HUES48 (cell line): ENCODE data around the gene LIPN.

Source experiments
- H3K27ac ChIP-seq: one replicate; pipeline ENCODE4 v1.7.0; 2013; ENCODE audit warnings: low read depth, low read length, inconsistent platforms
- H3K27me3 ChIP-seq: 2 replicates; pipeline ENCODE4 v1.6.1; 2013; ENCODE audit warnings: mild to moderate bottlenecking, low read length; ENCODE audit not compliant: control insufficient read depth, insufficient read depth
- H3K36me3 ChIP-seq: 2 replicates; pipeline ENCODE4 v1.6.1; 2013; ENCODE audit warnings: low read length; ENCODE audit not compliant: control insufficient read depth, insufficient read depth
- H3K4me1 ChIP-seq: 2 replicates; pipeline ENCODE4 v1.6.1; 2013; ENCODE audit warnings: mild to moderate bottlenecking, low read length; ENCODE audit not compliant: control insufficient read depth, insufficient read depth
- H3K4me3 ChIP-seq: 2 replicates; pipeline ENCODE4 v1.5.1; 2013; ENCODE audit warnings: mild to moderate bottlenecking, low read depth, low read length
- H3K9ac ChIP-seq: 2 replicates; pipeline ENCODE4 v1.6.1; 2013; ENCODE audit warnings: mild to moderate bottlenecking, low read depth, low read length, moderate library complexity
- H3K9me3 ChIP-seq: 2 replicates; pipeline ENCODE4 v1.6.1; 2013; ENCODE audit warnings: low read length; ENCODE audit not compliant: control insufficient read depth, insufficient read depth

Gene LIPN

GRCh38 chr10:88803641-88804040 is 43.8 kb downstream of the LIPN start:
- Histone ChIP-seq H3K9me3 (no peaks in the 10 kb centered on the region), H3K36me3 (no peaks in the 10 kb centered on the region), H3K27me3 (no peaks in the 10 kb centered on the region), H3K9ac (no peak overlapping the region), H3K4me1 (peaks cover 11% of the 10 kb centered on the region), H3K4me3 (no peak overlapping the region), H3K27ac (peak overlapping the region; percentile 62)

GRCh38 chr10:88804083-88804812 is 44.4 kb downstream of the LIPN start:
- Histone ChIP-seq H3K27me3 (no peaks in the 10 kb centered on the region), H3K9ac (no peak overlapping the region), H3K27ac (peak overlapping the region; percentile 62), H3K4me3 (no peak overlapping the region), H3K9me3 (no peaks in the 10 kb centered on the region), H3K4me1 (peaks cover 11% of the 10 kb centered on the region), H3K36me3 (no peaks in the 10 kb centered on the region)

- no peaks in the 10 kb centered on the region for H3K27me3 ChIP-seq
- no peak overlapping the region for H3K4me3 ChIP-seq
- no peak overlapping the region for H3K9ac ChIP-seq
- H3K36me3 ChIP-seq, result no peaks in the 10 kb centered on the region
- H3K4me1 ChIP-seq, result peaks cover 11% of the 10 kb centered on the region
- H3K27ac ChIP-seq, result no peak overlapping the region
- no peaks in the 10 kb centered on the region for H3K9me3 ChIP-seq
Measured at GRCh38 chr10:88805361-88805760, 45.5 kb downstream of the LIPN start.

GRCh38 chr10:88805924-88806323 is 46.1 kb downstream of the LIPN start:
- no peaks in the 10 kb centered on the region for H3K27me3 ChIP-seq
- no peak overlapping the region for H3K27ac ChIP-seq
- no peaks in the 10 kb centered on the region for H3K9me3 ChIP-seq

GRCh38 chr10:88809621-88810020 is 49.8 kb downstream of the LIPN start:
- Histone ChIP-seq H3K9ac (no peak overlapping the region), H3K27me3 (no peaks in the 10 kb centered on the region), H3K9me3 (no peaks in the 10 kb centered on the region), H3K4me3 (no peak overlapping the region), H3K4me1 (no peaks in the 10 kb centered on the region), H3K27ac (no peak overlapping the region), H3K36me3 (no peaks in the 10 kb centered on the region)

More at GRCh38 chr10:88805924-88806323, 46.1 kb downstream of the LIPN start:
- no peak overlapping the region for H3K4me3 ChIP-seq
- peaks cover 11% of the 10 kb centered on the region for H3K4me1 ChIP-seq
- no peaks in the 10 kb centered on the region for H3K36me3 ChIP-seq
- H3K9ac ChIP-seq, result no peak overlapping the region

GRCh38 chr10:88810196-88810961 is 50.6 kb downstream of the LIPN start:
- Histone ChIP-seq H3K4me1 (no peaks in the 10 kb centered on the region), H3K36me3 (no peaks in the 10 kb centered on the region), H3K27ac (no peak overlapping the region), H3K27me3 (no peaks in the 10 kb centered on the region), H3K9me3 (no peaks in the 10 kb centered on the region), H3K9ac (no peak overlapping the region), H3K4me3 (no peak overlapping the region)

- Histone ChIP-seq H3K36me3 (no peaks in the 10 kb centered on the region), H3K27me3 (no peaks in the 10 kb centered on the region), H3K9ac (no peak overlapping the region), H3K4me1 (no peaks in the 10 kb centered on the region), H3K27ac (no peak overlapping the region), H3K9me3 (no peaks in the 10 kb centered on the region), H3K4me3 (no peak overlapping the region)
Measured at GRCh38 chr10:88813200-88813599, 53.4 kb downstream of the LIPN start.

- Histone ChIP-seq H3K36me3 (no peaks in the 10 kb centered on the region), H3K27me3 (no peaks in the 10 kb centered on the region), H3K4me3 (no peak overlapping the region), H3K4me1 (no peaks in the 10 kb centered on the region), H3K27ac (no peak overlapping the region), H3K9me3 (no peaks in the 10 kb centered on the region), H3K9ac (no peak overlapping the region)
Measured at GRCh38 chr10:88819290-88819689, 59.5 kb downstream of the LIPN start.

- Histone ChIP-seq H3K36me3 (no peaks in the 10 kb centered on the region), H3K4me1 (no peaks in the 10 kb centered on the region), H3K27ac (no peak overlapping the region), H3K9me3 (no peaks in the 10 kb centered on the region), H3K4me3 (no peak overlapping the region), H3K9ac (no peak overlapping the region), H3K27me3 (no peaks in the 10 kb centered on the region)
Measured at GRCh38 chr10:88820748-88821401, 61.1 kb downstream of the LIPN start.

- Histone ChIP-seq H3K27me3 (no peaks in the 10 kb centered on the region), H3K36me3 (no peaks in the 10 kb centered on the region), H3K27ac (no peak overlapping the region), H3K4me1 (no peaks in the 10 kb centered on the region), H3K9me3 (no peaks in the 10 kb centered on the region), H3K4me3 (no peak overlapping the region), H3K9ac (no peak overlapping the region)
Measured at GRCh38 chr10:88826388-88826787, 66.6 kb downstream of the LIPN start.

- no peak overlapping the region for H3K27ac ChIP-seq
- no peaks in the 10 kb centered on the region for H3K9me3 ChIP-seq
- H3K4me1 ChIP-seq, result no peaks in the 10 kb centered on the region
- no peaks in the 10 kb centered on the region for H3K27me3 ChIP-seq
- no peak overlapping the region for H3K4me3 ChIP-seq
- H3K36me3 ChIP-seq, result no peaks in the 10 kb centered on the region
- H3K9ac ChIP-seq, result no peak overlapping the region
Measured at GRCh38 chr10:88827671-88828070, 67.9 kb downstream of the LIPN start.
